Activated naive CD4-positive, alpha-beta T cell treated with anti-CD3 and anti-CD28 coated beads, Interleukin-2, amount 10 ng/mL, durations not matched to agents 7 days and 5 days (primary cell): ENCODE results near the gene NDUFV1.
"Not testable (repeated sequence)": the region's sequence is repeated elsewhere in the genome, so short reads cannot be mapped to it uniquely, and the experiment has no call there.

Experiments
- CTCF ChIA-PET: fragments of 350-600 bp; sonication (Branson Sonifier 250); formaldehyde crosslinking; loops from one replicate; lab custom pipeline; 2021; ENCODE audit warnings: antibody characterized with exemption; lab: Charles Lee
- DNase-seq: peaks from one replicate; pipeline ENCODE4 v3.0.0-alpha.2; 2020
- H3K27ac Mint-ChIP-seq: one replicate; pipeline ENCODE4 v1.8.0; 2021; ENCODE audit warnings: mild to moderate bottlenecking, moderate library complexity, mixed read lengths
- H3K27me3 Mint-ChIP-seq: one replicate; pipeline ENCODE4 v1.8.0; 2021; ENCODE audit warnings: mild to moderate bottlenecking, mixed read lengths
- H3K36me3 Mint-ChIP-seq: one replicate; pipeline ENCODE4 v1.8.0; 2021; ENCODE audit warnings: mixed read lengths
- H3K4me1 Mint-ChIP-seq: one replicate; pipeline ENCODE4 v1.8.0; 2021; ENCODE audit warnings: mixed read lengths
- H3K4me3 Mint-ChIP-seq: one replicate; pipeline ENCODE4 v1.8.0; 2021; ENCODE audit warnings: mild to moderate bottlenecking, moderate library complexity, mixed read lengths
- H3K9me3 Mint-ChIP-seq: one replicate; pipeline ENCODE4 v1.8.0; 2021; ENCODE audit warnings: mixed read lengths

The NDUFV1 gene

GRCh38 chr11:67630943-67631331 lies 24.2 kb downstream of the NDUFV1 start:
- CTCF ChIA-PET, result interaction anchor here (0.7 to 8.0 kb wide), 6 partner anchors 14 to 280 kb away, joined by 3 to 91 read pairs (median 23); partner anchors contain the start of gene ACY3
- DNase-seq, result no peak
- Mint-ChIP-seq H3K4me3 (peak overlapping the region; percentile 86), H3K27ac (peak overlapping the region; percentile 87), H3K4me1 (peaks cover 17% of the 10 kb centered on the region), H3K36me3 (peaks cover 1% of the 10 kb centered on the region), H3K9me3 (no peaks in the 10 kb centered on the region), H3K27me3 (peaks cover 16% of the 10 kb centered on the region)

- CTCF ChIA-PET, result interaction anchor here (4.4 to 8.0 kb wide), 3 partner anchors 16 to 28 kb away, joined by 36 to 91 read pairs (median 59); partner anchors contain the start of gene ACY3
- peak overlapping the region; percentile 87 for H3K27ac Mint-ChIP-seq
- H3K4me3 Mint-ChIP-seq, result peak overlapping the region; percentile 86
- peaks cover 18% of the 10 kb centered on the region for H3K27me3 Mint-ChIP-seq
- peak; percentile 22 for DNase-seq
- H3K36me3 Mint-ChIP-seq, result peaks cover 1% of the 10 kb centered on the region
- H3K9me3 Mint-ChIP-seq, result no peaks in the 10 kb centered on the region
- peaks cover 17% of the 10 kb centered on the region for H3K4me1 Mint-ChIP-seq
These were observed 24.7 kb downstream of the NDUFV1 start for GRCh38 chr11:67631411-67631810.

- Mint-ChIP-seq H3K9me3 (no peaks in the 10 kb centered on the region), H3K36me3 (peaks cover 1% of the 10 kb centered on the region), H3K27ac (no peak overlapping the region), H3K4me3 (peak overlapping the region; percentile 19), H3K4me1 (peaks cover 19% of the 10 kb centered on the region), H3K27me3 (peaks cover 18% of the 10 kb centered on the region)
- CTCF ChIA-PET, result interaction anchor here (5.4 to 8.0 kb wide), 2 partner anchors 15 to 27 kb away, joined by 59 to 91 read pairs; partner anchors contain the start of gene ACY3
- no peak for DNase-seq
These were observed 25.1 kb downstream of the NDUFV1 start for GRCh38 chr11:67631853-67632174.

DNA sequence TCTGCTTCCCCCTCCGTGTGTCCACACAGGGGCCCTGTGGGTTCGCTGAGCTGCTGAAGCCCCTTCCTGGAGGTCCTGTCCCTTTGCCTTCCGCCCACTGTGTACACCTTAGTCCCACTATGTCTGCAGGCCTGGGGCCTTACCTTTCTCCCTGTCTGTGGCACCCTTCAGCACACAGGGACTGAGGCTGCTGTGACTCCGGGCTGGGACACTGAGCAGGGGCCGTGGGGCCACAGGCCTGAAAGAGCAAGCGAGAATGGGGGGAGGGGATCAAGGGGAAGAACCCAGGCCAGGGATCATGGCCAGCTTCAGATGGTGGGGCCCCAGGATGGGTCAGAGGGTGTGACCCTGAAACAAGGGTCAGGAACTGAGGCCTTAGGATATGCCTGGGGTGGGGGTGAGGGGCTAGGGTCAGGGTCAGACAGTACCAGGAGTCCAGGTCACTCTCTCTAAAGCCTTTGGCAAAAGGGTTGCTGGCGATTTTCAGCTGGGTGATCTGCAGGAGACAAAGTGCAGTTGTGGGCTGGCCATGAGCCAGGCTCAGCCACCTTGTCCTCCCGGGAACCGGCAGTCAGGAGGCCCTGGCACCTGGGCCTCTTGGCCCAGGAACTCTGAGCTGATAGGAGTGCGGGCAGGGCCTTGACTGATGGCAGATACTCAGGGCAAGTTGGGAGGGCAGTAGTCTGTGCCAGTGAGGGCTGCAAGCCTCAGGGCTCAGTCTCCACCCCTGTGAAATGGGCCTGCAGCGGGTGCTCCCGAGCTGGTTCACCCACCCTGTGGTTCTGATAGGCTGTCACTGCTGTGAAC lies 25.6 kb downstream of the NDUFV1 start:
- Mint-ChIP-seq H3K4me3 (peak overlapping the region; percentile 19), H3K9me3 (no peaks in the 10 kb centered on the region), H3K4me1 (peaks cover 24% of the 10 kb centered on the region), H3K27me3 (peaks cover 18% of the 10 kb centered on the region), H3K36me3 (no peaks in the 10 kb centered on the region), H3K27ac (no peak overlapping the region)
- CTCF ChIA-PET, result interaction anchor here (5.4 to 8.0 kb wide), 2 partner anchors 15 to 27 kb away, joined by 59 to 91 read pairs; partner anchors contain the start of gene ACY3
- DNase-seq, result peak; percentile 19

DNA sequence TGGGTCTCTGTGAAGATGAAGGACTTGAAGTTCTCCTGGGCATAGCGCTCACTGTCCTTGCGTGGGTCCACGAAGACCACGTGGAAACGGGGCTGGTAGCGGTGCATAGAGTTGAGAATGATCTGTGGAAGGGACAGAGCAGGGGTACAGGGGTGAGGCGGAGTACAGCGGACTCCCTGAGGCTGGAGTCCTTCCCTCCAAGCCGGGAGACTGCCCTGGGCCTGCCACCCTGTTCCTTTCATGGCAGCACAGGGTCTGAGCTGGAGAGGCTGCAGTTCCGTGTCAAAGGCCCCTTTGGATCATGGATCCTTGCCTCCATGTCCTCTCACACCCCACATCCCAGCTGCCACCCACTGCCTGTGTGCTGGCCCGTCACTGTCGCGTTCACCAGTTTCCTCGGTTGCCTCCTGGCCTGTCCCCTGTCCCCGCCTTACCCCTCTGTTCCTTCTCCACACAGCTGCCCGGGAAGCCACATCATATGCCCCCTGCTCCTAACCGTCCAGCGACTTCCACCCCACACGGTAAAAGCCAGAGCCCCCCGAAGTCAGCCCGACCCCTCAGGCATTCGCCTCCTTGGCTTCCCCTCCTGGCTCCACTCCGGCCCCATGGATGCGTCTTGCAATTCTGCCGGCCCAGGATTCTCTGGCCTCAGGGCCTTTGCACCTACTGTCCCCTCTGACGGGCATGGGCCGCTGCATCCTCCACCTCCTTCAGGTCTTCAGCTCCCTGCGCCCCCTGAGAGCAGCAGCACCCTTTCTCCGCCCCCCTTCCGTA lies 26.4 kb downstream of the NDUFV1 start:
- DNase-seq, result peak; percentile 20
- Mint-ChIP-seq H3K4me1 (peaks cover 23% of the 10 kb centered on the region), H3K9me3 (no peaks in the 10 kb centered on the region), H3K27ac (peak overlapping the region; percentile 42), H3K4me3 (no peak overlapping the region), H3K36me3 (no peaks in the 10 kb centered on the region), H3K27me3 (peaks cover 19% of the 10 kb centered on the region)
- CTCF ChIA-PET, result interaction anchor here (1.2 to 8.0 kb wide), 3 partner anchors 14 to 26 kb away, joined by 3 to 91 read pairs (median 59); partner anchors contain the start of gene ACY3

DNA sequence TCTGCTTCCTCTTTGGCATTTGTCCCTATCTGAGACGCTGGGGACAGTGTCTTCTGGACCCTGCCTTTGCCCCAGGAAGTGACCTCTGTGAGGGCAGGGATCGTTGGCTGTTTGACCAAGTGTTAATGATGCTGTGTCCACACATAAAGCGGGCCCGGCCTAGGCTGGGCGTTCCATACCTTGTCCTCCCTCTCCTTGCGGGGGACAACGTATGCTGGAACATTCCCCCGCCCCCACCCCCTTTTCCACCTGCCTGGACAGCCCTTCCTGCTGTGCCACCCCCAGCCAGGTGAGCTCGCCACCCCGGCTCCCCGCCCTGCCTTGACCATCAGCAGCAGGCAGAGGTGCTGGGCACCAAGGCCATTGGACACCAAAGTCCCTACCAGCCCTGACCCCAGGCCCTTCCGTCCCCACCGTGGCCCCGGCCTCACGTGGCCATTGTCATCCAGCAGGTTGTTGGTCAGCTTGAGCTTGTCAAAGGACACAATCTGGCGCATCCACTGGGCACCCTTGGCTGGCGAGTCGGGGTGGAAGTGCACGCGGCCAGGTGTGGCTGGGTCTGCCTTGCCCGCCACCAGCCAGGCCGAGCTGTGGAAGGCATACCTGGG lies 27.1 kb downstream of the NDUFV1 start:
- Mint-ChIP-seq H3K27me3 (peaks cover 26% of the 10 kb centered on the region), H3K4me3 (no peak overlapping the region), H3K36me3 (no peaks in the 10 kb centered on the region), H3K4me1 (peaks cover 19% of the 10 kb centered on the region), H3K9me3 (no peaks in the 10 kb centered on the region), H3K27ac (no peak overlapping the region)
- peak; percentile 15 for DNase-seq
- CTCF ChIA-PET, result interaction anchor here (1.2 to 8.0 kb wide), 2 partner anchors 13 to 24 kb away, joined by 3 to 91 read pairs; partner anchors contain the start of gene ACY3

DNA sequence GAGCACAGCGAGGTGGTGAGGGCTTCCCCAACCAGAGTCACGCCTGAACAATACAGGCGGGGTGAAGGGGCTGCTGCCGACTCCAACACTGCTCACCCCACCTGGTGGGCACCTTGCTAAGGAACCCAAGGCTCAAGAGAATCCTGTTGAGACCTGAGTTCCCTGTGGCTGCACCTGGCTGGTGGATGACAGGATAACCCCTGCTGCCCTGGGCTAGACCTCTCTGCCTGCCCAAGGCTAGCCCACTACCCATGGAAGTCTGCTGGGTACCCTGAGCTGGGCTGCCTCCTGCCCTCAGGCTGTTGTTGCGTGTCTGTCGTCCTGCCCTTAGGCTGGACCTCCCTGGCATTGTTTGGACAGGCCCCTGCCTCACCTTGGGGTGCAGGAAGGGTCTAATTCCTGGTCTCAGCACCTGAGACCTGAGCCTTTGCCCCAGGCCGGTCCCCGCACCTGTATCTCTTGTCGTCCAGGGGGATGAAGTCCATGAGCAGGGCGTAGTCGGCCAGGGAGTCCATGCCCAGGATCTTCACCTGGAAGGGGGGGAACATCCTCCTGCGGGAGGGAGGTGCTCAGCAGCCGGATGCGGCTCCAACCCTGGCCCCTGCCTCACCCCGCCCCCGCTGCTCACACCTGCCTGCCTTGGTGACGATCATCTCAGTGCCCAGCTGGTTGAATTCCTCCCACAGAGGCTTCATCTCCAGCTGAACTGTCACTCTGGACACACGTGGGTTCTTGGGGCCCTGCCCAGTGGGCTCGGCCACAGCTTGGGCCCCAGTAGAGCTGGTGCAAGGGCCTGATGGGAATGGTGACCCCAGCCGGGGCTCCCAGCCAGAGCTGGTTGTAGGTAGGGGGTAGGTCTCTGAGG lies 27.9 kb downstream of the NDUFV1 start:
- DNase-seq, result peak; percentile 8
- no peaks in the 10 kb centered on the region for H3K36me3 Mint-ChIP-seq

GRCh38 chr11:67635231-67635521 lies 28.4 kb downstream of the NDUFV1 start:
- no peaks in the 10 kb centered on the region for H3K9me3 Mint-ChIP-seq
- no peak overlapping the region for H3K27ac Mint-ChIP-seq
- H3K27me3 Mint-ChIP-seq, result peaks cover 35% of the 10 kb centered on the region
- peaks cover 16% of the 10 kb centered on the region for H3K4me1 Mint-ChIP-seq
- no peaks in the 10 kb centered on the region for H3K36me3 Mint-ChIP-seq
- CTCF ChIA-PET, result no interaction called here
- DNase-seq, result peak; percentile 11
- no peak overlapping the region for H3K4me3 Mint-ChIP-seq

More for the DNA sequence above, 27.9 kb downstream of the NDUFV1 start:
- CTCF ChIA-PET, result interaction anchor here (1.2 kb wide), 1 partner anchor 23 kb away, joined by 3 read pairs; no protein-coding TSS in a partner anchor
- H3K27me3 Mint-ChIP-seq, result peaks cover 29% of the 10 kb centered on the region
- H3K4me3 Mint-ChIP-seq, result no peak overlapping the region
- H3K9me3 Mint-ChIP-seq, result no peaks in the 10 kb centered on the region
- H3K4me1 Mint-ChIP-seq, result peaks cover 16% of the 10 kb centered on the region
- H3K27ac Mint-ChIP-seq, result no peak overlapping the region

GRCh38 chr11:67636962-67637361 lies 30.2 kb downstream of the NDUFV1 start:
- H3K4me3 Mint-ChIP-seq, result no peak overlapping the region
- peaks cover 8% of the 10 kb centered on the region for H3K4me1 Mint-ChIP-seq
- H3K36me3 Mint-ChIP-seq, result no peaks in the 10 kb centered on the region
- H3K27me3 Mint-ChIP-seq, result peaks cover 37% of the 10 kb centered on the region
- DNase-seq, result peak; percentile 16
- CTCF ChIA-PET, result interaction anchor here (1.1 kb wide), 2 partner anchors 10 to 23 kb away, joined by 3 to 4 read pairs; no protein-coding TSS in a partner anchor
- H3K9me3 Mint-ChIP-seq, result no peaks in the 10 kb centered on the region
- H3K27ac Mint-ChIP-seq, result no peak overlapping the region

- not testable (repeated sequence) for H3K36me3 Mint-ChIP-seq, H3K9me3 Mint-ChIP-seq, H3K4me3 Mint-ChIP-seq, H3K4me1 Mint-ChIP-seq, H3K27ac Mint-ChIP-seq, DNase-seq
- peaks cover 37% of the 10 kb centered on the region for H3K27me3 Mint-ChIP-seq
- CTCF ChIA-PET, result interaction anchor here (0.9 to 1.1 kb wide), 2 partner anchors 9 to 10 kb away, joined by 3 to 4 read pairs; no protein-coding TSS in a partner anchor
These were observed 30.7 kb downstream of the NDUFV1 start for GRCh38 chr11:67637441-67637840.

GRCh38 chr11:67638535-67639437 lies 32.0 kb downstream of the NDUFV1 start:
- Mint-ChIP-seq H3K36me3 (no peaks in the 10 kb centered on the region), H3K4me1 (peaks cover 8% of the 10 kb centered on the region), H3K27me3 (peaks cover 36% of the 10 kb centered on the region), H3K9me3 (no peaks in the 10 kb centered on the region), H3K4me3 (no peak overlapping the region), H3K27ac (no peak overlapping the region)
- DNase-seq, result peak; percentile 11
- CTCF ChIA-PET, result interaction anchor here (0.9 to 1.8 kb wide), 3 partner anchors 7 to 11 kb away, joined by 3 to 6 read pairs (median 4); no protein-coding TSS in a partner anchor

GRCh38 chr11:67639438-67639859 lies 32.7 kb downstream of the NDUFV1 start, which contains the start of gene TBX10:
TSS of gene TBX10 (minus strand) at chr11:67639763. CDS start at chr11:67639472, 291 bp downstream.
- H3K36me3 Mint-ChIP-seq, result no peaks in the 10 kb centered on the region
- peaks cover 8% of the 10 kb centered on the region for H3K4me1 Mint-ChIP-seq
- CTCF ChIA-PET, result interaction anchor here (1.8 kb wide), 1 partner anchor 8 kb away, joined by 6 read pairs; no protein-coding TSS in a partner anchor
- no peak within 1 kb of the TSS for H3K4me3 Mint-ChIP-seq
- DNase-seq, result peak; percentile 18
- H3K27ac Mint-ChIP-seq, result no peak within 1 kb of the TSS
- H3K9me3 Mint-ChIP-seq, result peaks cover 3% of the 10 kb centered on the region
- H3K27me3 Mint-ChIP-seq, result peaks cover 36% of the 10 kb centered on the region
